Testis (tissue), 3 donors: Measurements from ENCODE around the gene MACROD2. TPM values are rescaled to one million over a fixed set of nuclear protein-coding genes. Genes with fewer than 3 reads are reported as not detected.
"Not testable (repeated sequence)": the region's sequence is repeated elsewhere in the genome, so short reads cannot be mapped to it uniquely, and the experiment has no call there.

Experiments used
- DNase-seq: peaks from one replicate; pipeline ENCODE4 v3.0.0-alpha.2; 2019
- H3K27ac ChIP-seq, 2 donors: fragments of 200-600 bp; sonication (generic); one replicate each; pipeline ENCODE4 v1.5.1; 2019
- H3K27me3 ChIP-seq: fragments of 200-600 bp; sonication (generic); one replicate; pipeline ENCODE4 v1.5.1; 2019
- H3K36me3 ChIP-seq: fragments of 200-600 bp; sonication (generic); one replicate; pipeline ENCODE4 v1.5.1; 2017; ENCODE audit warnings: low read depth; ENCODE audit errors: missing control alignments
- H3K4me1 ChIP-seq: fragments of 200-600 bp; sonication (generic); one replicate; pipeline ENCODE4 v1.5.1; 2019
- H3K4me3 ChIP-seq, 2 donors: fragments of 200-600 bp; sonication (generic); one replicate each; pipeline ENCODE4 v1.5.1; 2017 to 2019
- H3K9me3 ChIP-seq: fragments of 200-600 bp; sonication (generic); one replicate; pipeline ENCODE4 v1.5.1; 2017
- CTCF ChIP-seq, 3 experiments: fragments of 450-650 bp in 2 of 3; fragments of 200-600 bp in 1 of 3; sonication (generic) in 1 of 3; IDR thresholded peaks; one replicate each; pipeline ENCODE4 v1.5.1; 2016 to 2019; ENCODE audit warnings: antibody characterized with exemption in 3 of 3, mild to moderate bottlenecking in 2 of 3, moderate library complexity in 1 of 3
- POLR2A ChIP-seq: fragments of 450-650 bp; IDR thresholded peaks from one replicate; pipeline ENCODE4 v1.6.1; 2017; ENCODE audit warnings: antibody characterized with exemption, mild to moderate bottlenecking, moderate library complexity
- WGBS, 2 donors: methylation state at CpG; one replicate each; pipeline ENCODE4 v1.1.5; 2018; 5-methylcytosine and 5-hydroxymethylcytosine counted together
- intact Hi-C: fragments of 100-400 bp; cut with DNase I; formaldehyde crosslinking; loops from one replicate; pipeline ENCODE4 v1.15.1; 2023; ENCODE audit warnings: low total_unique reads
- polyA plus RNA-seq: library from polyadenylated mRNA; stranded (reverse); fragments of 350-450 nt; fragmentation: Illumina TruSeq; extraction: RNeasy Lipid Tissue Mini Kit (QIAGEN cat#74804); gene quantifications from one replicate; pipeline ENCODE4 v1.2.3, GENCODE V29; 2014; ENCODE audit warnings: low read depth, low replicate concordance; ENCODE audit not compliant: insufficient read depth
- total RNA-seq, 2 donors: library from RNA; depleted of rRNA; stranded (reverse); fragments of >200 nt; gene quantifications; one replicate each; pipeline ENCODE4 v1.2.3, GENCODE V29; 2016

Gene MACROD2
- total and polyA plus RNA-seq, 3 donors from 2014 or later: 12.6 to 20.6 (median 16.8) TPM

- no peaks in the 10 kb centered on the region for H3K9me3 ChIP-seq
- H3K4me1 ChIP-seq: no peaks in the 10 kb centered on the region
- intact Hi-C loops: no loop called here
- H3K27ac ChIP-seq: no peak overlapping the region
- no peak overlapping the region for H3K4me3 ChIP-seq
- DNase-seq: no peak
- WGBS, 2 donors: 63 to 64% methylated on average over 5 of the region's 5 CpGs
- H3K36me3 ChIP-seq: no peaks in the 10 kb centered on the region
- TF ChIP-seq CTCF (IDR thresholded peaks at IDR 0.05): no peak
- TF ChIP-seq POLR2A: no peak
- no peaks in the 10 kb centered on the region for H3K27me3 ChIP-seq
Measured at GRCh38 chr20:15976047-15976736, 1980.9 kb downstream of the MACROD2 start.

- WGBS, 2 donors: 78 to 91% methylated on average over 5 of the region's 5 CpGs
- H3K9me3 ChIP-seq: no peaks in the 10 kb centered on the region
- H3K36me3 ChIP-seq: no peaks in the 10 kb centered on the region
- no peak for TF ChIP-seq POLR2A
- no peak for TF ChIP-seq CTCF (IDR thresholded peaks at IDR 0.05)
- no peak for DNase-seq
- no peaks in the 10 kb centered on the region for H3K4me1 ChIP-seq
- no peak overlapping the region for H3K4me3 ChIP-seq
- no peak overlapping the region for H3K27ac ChIP-seq
- no peaks in the 10 kb centered on the region for H3K27me3 ChIP-seq
- intact Hi-C loops: no loop called here
Measured at GRCh38 chr20:15977026-15977425, 1981.7 kb downstream of the MACROD2 start.

- WGBS, 2 donors: 93% methylated on average over 1 of the region's 1 CpG
Measured at GRCh38 chr20:15977758-15978157, 1982.4 kb downstream of the MACROD2 start.

GRCh38 chr20:15985494-15986368 is 1990.4 kb downstream of the MACROD2 start:
- H3K27ac ChIP-seq: not testable (repeated sequence)
- 92 to 93% methylated on average over 25 to 26 of the region's 26 CpGs for WGBS, 2 donors

More at GRCh38 chr20:15977758-15978157, 1982.4 kb downstream of the MACROD2 start:
- Histone ChIP-seq H3K27me3 (no peaks in the 10 kb centered on the region), H3K4me3 (no peak overlapping the region), H3K27ac (no peak overlapping the region), H3K4me1 (no peaks in the 10 kb centered on the region), H3K9me3 (no peaks in the 10 kb centered on the region), H3K36me3 (no peaks in the 10 kb centered on the region)
- TF ChIP-seq POLR2A (no peak), CTCF (IDR thresholded peaks at IDR 0.05) (no peak)
- no peak for DNase-seq
- intact Hi-C loops: no loop called here

GRCh38 chr20:15986690-15987089 is 1991.4 kb downstream of the MACROD2 start:
- DNase-seq: no peak
- intact Hi-C loops: no loop called here
- WGBS, 2 donors: 62 to 96% methylated on average over 3 of the region's 3 CpGs
- no peak overlapping the region for H3K4me3 ChIP-seq
- H3K27me3 ChIP-seq: no peaks in the 10 kb centered on the region
- H3K9me3 ChIP-seq: no peaks in the 10 kb centered on the region
- TF ChIP-seq POLR2A (no peak), CTCF (IDR thresholded peaks at IDR 0.05) (no peak)
- H3K36me3 ChIP-seq: no peaks in the 10 kb centered on the region
- H3K27ac ChIP-seq: no peak overlapping the region
- no peaks in the 10 kb centered on the region for H3K4me1 ChIP-seq

More at GRCh38 chr20:15985494-15986368, 1990.4 kb downstream of the MACROD2 start:
- H3K9me3 ChIP-seq, H3K27me3 ChIP-seq, DNase-seq, H3K4me1 ChIP-seq, H3K4me3 ChIP-seq, H3K36me3 ChIP-seq, intact Hi-C loops: not testable (repeated sequence)
